ENCODE results near the gene SLC13A2.

SLC13A2 gene

DNA sequence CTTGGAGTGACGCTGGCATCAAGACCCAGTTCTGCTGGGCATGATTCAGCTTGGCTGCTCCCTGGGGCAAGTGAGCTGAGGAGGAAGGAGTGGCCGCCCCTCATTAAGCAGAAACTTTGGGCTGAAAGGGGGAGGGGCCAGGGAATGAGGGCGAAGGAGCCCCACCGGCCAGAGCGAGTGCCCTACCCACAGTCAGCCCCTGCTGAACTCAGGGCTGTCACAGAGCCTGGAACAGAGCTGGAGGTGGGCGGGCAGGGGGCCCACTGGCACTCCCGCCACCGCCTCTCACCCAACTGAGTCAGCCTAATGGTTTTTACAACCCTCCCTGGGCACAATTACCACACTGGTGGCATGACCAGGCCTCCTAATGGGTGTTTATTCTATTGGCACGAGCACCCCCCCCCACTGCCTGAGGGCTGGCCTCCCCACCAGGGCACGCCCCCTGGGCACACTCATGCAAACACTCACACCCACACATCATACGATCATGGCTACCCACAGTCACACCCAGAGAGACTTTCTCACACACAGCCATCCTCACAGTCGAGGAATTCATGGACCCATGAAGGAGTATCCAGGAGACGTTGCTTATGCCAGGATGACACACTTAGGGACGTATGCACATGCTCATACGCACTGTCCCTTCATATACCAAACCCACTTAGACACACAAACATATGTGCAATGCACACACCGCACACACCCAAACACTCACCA is 59.8 kb downstream of the SLC13A2 start:
- no peak for DNase-seq (ENCODE audit: low read depth in 1 of 2, low spot score in 1 of 2)

DNA sequence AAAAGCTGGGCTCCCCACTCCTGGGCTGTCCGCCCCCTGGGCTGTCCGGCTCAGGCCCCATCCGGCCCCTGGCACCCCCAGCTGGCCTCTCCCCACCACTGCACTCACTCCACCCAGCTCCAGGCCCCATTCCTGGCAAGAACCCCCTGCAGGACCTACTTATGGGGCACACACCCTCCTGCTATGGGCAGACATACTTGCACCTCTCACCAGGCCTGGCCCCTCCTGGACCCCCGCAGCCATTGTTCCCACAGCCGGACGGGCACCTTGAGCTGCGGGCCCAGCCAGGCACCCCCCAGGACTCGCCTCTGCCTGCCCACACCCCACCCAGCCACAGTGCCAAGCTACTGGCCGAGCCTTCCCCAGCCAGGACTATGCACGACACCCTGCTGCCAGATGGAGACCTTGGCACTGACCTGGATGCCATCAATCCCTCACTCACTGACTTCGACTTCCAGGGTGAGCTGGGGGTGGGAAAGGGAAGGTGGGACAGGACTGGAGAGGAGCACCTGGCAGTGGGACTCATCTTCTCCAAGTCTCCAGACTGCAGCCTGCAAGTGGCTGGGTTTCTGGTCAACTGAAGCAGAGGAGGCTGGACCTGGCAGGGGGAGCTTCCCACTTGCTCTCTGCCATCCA is 61.4 kb downstream of the SLC13A2 start:
- DNase-seq (ENCODE audit: low read depth in 1 of 2, low spot score in 1 of 2): no peak

DNA sequence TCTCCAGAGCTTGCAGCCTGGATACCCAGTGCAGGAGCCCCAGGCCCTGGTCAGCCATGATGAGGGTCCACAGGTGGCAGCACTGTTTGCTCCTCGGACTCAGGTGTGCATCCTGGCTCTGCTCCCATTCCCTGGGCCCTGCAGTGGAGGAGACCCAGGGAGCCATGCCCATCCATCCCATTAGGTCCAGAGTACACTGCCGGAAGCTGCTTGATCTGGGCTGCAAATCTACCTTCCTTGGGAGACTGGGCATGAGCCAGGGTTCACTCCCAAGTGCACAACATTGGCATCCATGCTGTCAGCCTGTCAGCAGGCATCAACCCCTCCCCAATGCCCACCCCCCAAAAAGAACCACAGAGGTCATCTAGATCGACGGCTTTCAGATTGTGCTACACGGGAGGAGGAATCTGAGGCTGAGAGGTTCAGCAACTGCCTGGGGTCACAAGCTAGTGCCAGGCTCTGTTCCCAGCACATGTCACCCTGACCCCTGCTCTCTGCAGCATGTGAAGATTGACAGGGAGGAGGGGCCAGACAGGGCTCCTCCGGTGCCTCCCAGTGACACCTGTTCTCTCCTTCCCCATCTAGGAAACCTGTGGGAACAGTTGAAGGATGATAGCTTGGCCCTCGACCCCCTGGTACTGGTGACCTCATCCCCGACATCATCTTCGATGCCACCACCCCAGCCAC is 63.2 kb downstream of the SLC13A2 start:
- DNase-seq (ENCODE audit: low read depth in 1 of 2, low spot score in 1 of 2): no peak

DNA sequence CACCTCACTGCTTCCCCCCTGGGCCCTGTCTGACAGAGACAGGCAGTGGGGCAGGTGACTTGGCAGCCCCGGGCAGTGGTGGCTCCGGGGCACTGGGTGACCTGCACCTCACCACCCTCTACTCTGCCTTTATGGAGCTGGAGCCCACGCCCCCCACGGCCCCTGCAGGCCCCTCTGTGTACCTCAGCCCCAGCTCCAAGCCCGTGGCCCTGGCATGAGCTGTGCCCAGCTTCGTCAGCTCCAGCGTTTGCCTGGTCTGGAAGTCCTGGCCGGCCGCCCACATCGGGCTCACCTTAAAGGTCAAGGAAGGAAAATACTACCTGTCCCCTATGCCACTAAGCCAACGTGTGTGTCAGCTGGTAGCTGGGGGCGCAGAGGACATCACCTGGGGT is 63.8 kb downstream of the SLC13A2 start:
- no peak for DNase-seq (ENCODE audit: low read depth in 1 of 2, low spot score in 1 of 2)

DNA sequence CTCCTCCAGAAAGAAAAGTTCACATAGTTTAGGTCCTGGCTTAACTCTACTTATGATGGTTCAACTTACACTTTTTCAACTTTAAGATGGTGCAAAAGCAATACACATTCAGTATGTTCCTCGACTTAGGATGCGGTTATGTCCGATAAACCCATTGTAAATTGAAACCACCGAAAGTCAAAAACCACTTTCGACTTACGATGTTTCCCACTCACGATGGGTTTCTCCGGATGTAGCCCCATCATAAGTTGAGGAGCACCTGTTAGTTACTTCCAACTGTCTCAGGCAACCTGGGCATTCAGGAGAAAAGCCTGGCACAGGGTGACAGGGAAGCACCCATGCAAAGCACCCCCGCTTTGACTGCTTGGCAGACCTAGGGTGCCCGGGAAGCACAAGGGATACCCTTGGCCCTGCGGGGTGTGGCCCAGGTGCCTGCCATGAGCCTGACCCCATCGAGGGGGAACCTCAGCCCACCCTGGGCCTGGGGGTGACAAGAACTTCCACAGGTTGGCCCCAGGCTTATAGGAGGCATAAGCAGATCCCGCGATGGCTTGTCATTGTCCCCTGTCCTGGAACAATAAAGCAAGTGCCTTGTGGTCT is 65.0 kb downstream of the SLC13A2 start:
- no peak for DNase-seq (ENCODE audit: low read depth in 1 of 2, low spot score in 1 of 2)

DNA sequence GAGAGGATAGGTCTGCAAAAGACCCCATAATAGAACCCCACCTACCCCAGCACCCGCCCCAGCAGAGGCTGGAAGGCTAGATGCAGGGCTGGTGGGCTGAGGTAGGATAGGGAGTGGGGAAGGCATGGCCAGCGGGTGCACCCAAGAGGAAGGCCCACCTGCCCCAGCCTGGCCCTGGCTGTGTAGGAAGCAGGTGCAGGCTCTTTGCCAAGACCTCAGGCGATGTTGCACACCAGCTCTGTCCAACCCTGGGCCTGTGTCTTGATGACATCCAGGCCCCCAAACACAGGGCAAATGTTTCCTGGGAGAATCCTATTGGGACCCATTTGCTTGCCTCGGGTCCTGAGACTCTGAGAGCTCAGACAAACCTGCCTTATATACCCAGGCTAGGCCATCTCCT is 66.8 kb downstream of the SLC13A2 start:
- no peak for DNase-seq (ENCODE audit: low read depth in 1 of 2, low spot score in 1 of 2)

DNA sequence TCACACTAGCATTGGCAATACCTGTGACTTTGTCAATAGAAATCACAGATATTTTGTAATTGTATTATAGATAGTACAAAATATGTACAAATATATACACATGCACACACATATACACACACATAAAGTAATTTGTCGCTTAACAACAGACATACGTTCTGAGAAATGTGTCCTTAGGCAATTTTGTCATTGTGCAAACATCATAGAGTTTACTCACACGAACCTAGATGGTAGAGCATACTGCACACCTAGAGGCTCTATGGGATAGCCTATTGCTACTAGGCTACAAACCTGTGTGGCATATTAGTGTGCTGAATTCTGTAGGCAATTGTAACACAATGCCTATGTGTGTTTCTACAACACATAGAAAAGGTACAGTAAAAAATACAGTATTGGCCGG is 68.0 kb downstream of the SLC13A2 start:
- DNase-seq (ENCODE audit: low read depth in 1 of 2, low spot score in 1 of 2): no peak

DNA sequence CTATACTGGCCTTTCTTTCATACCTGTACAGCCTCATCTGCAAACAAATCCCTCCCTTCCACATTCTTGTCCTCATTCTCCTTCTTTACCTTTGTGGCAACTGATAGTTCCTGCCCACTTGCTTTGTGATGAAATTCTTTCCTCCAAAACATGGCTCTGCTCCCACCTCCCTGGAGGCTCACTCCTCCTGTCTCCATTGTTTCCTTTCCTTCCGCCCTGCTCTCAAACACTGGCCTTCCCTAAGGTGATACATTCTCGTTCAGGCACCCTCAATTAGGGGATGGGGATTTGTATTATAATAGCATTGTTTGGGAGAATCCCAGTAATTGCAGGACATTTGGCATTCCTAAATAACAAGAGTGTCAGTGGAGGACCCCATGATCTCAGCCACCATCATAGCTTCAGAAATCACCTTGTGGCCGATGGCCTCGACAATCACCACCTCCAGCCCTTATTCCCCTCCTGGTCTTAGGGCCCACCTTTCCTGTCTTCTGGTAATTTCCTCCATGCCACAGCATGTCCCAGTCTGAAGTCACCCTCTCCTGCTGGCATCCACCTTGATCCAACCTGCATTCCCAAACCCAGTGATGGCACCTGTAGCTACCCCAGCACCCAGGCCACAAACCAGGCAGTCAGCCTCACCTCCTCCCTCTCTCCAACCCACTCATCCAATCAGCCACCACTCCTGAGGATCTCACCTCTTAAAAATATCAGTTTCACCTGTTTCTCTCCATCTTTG is 71.1 kb downstream of the SLC13A2 start:
- DNase-seq (ENCODE audit: low read depth in 1 of 2, low spot score in 1 of 2): no peak

DNA sequence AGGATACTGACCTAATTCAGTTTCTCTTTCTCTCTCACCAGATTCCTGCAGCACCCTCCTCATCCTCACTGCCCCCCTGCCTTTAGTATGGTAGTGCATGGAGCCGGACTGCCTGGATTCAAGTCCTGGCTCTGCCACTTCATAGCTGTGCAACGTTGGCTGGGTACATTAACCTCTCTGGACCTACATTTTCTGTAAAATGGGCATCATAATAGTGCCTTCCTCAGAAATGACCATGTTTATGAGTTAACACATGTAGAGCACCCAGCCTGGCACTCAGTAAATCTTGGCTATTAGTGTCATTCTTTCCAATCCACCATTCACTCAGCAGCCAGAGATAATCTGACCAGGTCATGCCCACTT is 71.7 kb downstream of the SLC13A2 start:
- no peak for DNase-seq (ENCODE audit: low read depth in 1 of 2, low spot score in 1 of 2)

DNA sequence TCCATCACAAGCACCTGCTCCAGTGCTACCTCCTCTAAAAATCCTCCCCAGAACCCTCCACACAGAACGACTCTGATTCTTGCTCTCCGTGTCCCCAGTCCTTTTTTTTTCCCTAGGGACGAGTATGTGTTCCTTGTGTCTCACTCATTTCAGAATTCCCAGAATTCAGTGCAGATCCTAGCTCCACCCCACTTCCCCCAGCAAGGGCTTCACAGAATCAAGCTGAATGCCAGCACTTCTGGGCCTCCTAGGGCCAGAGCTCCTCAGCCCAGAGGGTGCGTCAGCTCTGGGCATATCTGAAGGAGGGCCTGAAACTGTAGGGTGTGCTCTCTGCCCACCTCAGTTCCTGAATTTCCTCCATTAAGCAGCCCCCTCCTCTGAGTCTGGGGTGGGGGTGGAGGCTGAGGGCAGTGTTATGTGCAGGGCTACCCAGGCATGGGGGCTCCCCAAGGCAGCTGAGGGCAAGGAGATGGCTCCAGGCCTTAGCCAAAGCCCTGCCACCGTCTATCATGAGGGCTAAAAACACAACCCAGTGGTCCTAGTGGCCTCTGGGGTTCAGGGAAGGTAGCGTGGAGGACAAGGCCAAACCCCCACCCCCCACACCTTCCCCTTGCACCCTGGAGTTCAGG is 72.5 kb downstream of the SLC13A2 start:
- DNase-seq (ENCODE audit: low read depth in 1 of 2, low spot score in 1 of 2): no peak

DNA sequence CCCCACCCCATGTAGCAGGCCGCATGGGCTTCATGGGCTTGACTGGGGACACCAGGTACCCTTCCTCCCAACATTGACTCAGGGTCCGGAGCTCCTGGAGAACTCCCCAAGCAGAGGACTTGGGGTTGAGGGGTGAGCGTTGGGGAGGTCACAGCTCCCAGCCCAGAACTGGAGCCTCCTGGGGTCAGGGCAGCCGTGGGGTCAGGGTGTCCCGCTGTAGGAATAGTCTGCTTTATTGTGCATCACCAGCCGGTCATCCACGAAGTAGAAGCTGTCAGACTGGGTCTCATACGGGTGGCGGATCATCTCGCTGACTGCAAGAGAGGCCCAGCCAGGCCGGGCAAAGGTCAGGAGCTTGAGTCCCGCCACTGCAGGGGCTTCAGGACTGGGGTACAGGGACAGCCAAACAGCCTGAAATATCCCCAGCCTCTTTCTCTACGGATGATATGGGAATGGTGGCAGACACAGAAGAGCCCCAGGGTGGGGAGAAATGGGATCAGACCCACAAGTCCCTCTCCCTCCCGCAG is 73.7 kb downstream of the SLC13A2 start:
- no peak for DNase-seq (ENCODE audit: low read depth in 1 of 2, low spot score in 1 of 2)
